K562 (cell line): ENCODE measurements around the gene SLC25A11.

Experiments
- HOXB6 ChIP-seq: fragments of 250-450 bp; sonication (Bioruptor Pico); IDR thresholded peaks from 2 replicates; pipeline ENCODE4 v1.5.1; 2022; ENCODE audit warnings: mild to moderate bottlenecking, borderline replicate concordance
- TF ChIP-seq, protein P1 (sequence below): fragments of 250-450 bp; sonication (Bioruptor Pico); IDR thresholded peaks from 2 replicates; pipeline ENCODE4 v1.5.0; 2021; ENCODE audit warnings: mild to moderate bottlenecking, borderline replicate concordance

DNA sequence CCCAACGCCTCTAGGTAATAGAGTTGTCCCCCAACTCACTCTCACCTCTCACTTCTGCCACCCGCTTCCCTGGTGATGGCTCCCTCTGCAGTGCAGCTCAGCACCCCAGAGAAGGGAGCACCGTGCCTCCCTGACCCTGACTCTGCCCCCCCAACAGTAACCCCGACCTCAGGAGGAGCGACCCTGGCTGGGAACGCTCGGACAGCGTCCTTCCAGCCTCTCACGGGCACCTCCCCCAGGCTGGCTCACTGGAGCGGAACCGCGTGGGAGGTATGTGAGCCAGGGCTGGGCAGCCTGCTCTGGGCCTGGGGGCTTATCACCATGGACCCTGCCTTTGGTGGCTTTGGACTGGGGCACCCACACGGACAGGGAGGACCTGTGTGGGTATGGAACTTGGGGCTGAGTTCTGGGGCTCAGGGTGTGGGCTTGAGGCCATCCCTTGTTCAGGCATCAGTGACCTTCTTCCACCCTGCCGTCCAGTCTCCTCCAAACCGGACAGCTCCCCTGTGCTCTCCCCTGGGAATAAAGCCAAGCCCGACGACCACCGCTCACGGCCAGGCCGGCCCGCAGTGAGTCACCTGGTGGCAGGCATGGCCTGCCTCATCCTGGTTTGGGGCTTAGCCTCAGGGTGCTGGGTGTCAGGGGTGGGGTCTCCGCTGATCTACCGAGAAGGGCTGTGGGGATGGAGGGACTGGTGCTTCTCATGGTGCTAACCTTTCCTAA, 47.2 kb downstream of the SLC25A11 start:
- no peak for TF ChIP-seq HOXB6 (CRISPR knock-in tag)
- TF ChIP-seq, protein P1, sequence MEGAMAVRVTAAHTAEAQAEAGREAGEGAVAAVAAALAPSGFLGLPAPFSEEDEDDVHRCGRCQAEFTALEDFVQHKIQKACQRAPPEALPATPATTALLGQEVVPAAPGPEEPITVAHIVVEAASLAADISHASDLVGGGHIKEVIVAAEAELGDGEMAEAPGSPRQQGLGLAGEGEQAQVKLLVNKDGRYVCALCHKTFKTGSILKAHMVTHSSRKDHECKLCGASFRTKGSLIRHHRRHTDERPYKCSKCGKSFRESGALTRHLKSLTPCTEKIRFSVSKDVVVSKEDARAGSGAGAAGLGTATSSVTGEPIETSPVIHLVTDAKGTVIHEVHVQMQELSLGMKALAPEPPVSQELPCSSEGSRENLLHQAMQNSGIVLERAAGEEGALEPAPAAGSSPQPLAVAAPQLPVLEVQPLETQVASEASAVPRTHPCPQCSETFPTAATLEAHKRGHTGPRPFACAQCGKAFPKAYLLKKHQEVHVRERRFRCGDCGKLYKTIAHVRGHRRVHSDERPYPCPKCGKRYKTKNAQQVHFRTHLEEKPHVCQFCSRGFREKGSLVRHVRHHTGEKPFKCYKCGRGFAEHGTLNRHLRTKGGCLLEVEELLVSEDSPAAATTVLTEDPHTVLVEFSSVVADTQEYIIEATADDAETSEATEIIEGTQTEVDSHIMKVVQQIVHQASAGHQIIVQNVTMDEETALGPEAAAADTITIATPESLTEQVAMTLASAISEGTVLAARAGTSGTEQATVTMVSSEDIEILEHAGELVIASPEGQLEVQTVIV (CRISPR knock-in tag), result no peak
